WERI-Rb-1 (cell line): ENCODE measurements around the gene TAS2R4.
"Not testable (repeated sequence)": the region's sequence is repeated elsewhere in the genome, so short reads cannot be mapped to it uniquely, and the experiment has no call there.

Source experiments
- DNase-seq: peaks from one replicate; pipeline ENCODE4 v3.0.0-alpha.2; 2020
- H3K27ac ChIP-seq: fragments of 250-450 bp; sonication (Bioruptor Pico); 2 replicates; pipeline ENCODE4 v1.5.1; 2020; ENCODE audit warnings: mild to moderate bottlenecking, moderate library complexity
- H3K27me3 ChIP-seq: fragments of 250-450 bp; sonication (Bioruptor Pico); 2 replicates; pipeline ENCODE4 v1.5.1; 2021; ENCODE audit warnings: mild to moderate bottlenecking, low read depth, moderate library complexity; ENCODE audit not compliant: insufficient read depth, severe bottlenecking
- H3K36me3 ChIP-seq: fragments of 250-450 bp; sonication (Bioruptor Pico); 2 replicates; pipeline ENCODE4 v1.5.1; 2020; ENCODE audit warnings: mild to moderate bottlenecking, moderate library complexity
- H3K4me3 ChIP-seq: 2 replicates; pipeline ENCODE4 v1.5.1; 2011; ENCODE audit warnings: low read depth, mild to moderate bottlenecking, control low read depth, low read length
- H3K9me3 ChIP-seq: fragments of 250-450 bp; sonication (Bioruptor Pico); 2 replicates; pipeline ENCODE4 v1.5.1; 2021; ENCODE audit warnings: mild to moderate bottlenecking, moderate library complexity; ENCODE audit not compliant: severe bottlenecking
- CTCF ChIP-seq: IDR thresholded peaks from 2 replicates; pipeline ENCODE4 v1.5.1; 2011; ENCODE audit warnings: low read depth, mild to moderate bottlenecking, control low read depth, inconsistent platforms, low read length

TAS2R4 gene

GRCh38 chr7:141752634-141753033 lies 23.8 kb upstream of the TAS2R4 start:
- TF ChIP-seq CTCF = peak; percentile 38; the same call in 1 of the 2 replicates
- H3K27me3 ChIP-seq = no peaks in the 10 kb centered on the region
- no peak overlapping the region for H3K27ac ChIP-seq
- H3K36me3 ChIP-seq = peaks cover 46% of the 10 kb centered on the region
- DNase-seq = no peak
- H3K4me3 ChIP-seq = no peak overlapping the region
- H3K9me3 ChIP-seq = no peaks in the 10 kb centered on the region

- H3K36me3 ChIP-seq = peaks cover 34% of the 10 kb centered on the region
- TF ChIP-seq CTCF = peak; percentile 45
- peak; percentile 16 for DNase-seq
- H3K9me3 ChIP-seq = no peaks in the 10 kb centered on the region
- H3K4me3 ChIP-seq = no peak overlapping the region
- no peaks in the 10 kb centered on the region for H3K27me3 ChIP-seq
- no peak overlapping the region for H3K27ac ChIP-seq
Observed at GRCh38 chr7:141754939-141755338, 21.5 kb upstream of the TAS2R4 start.

GRCh38 chr7:141763797-141764196 lies 12.7 kb upstream of the TAS2R4 start, which contains the start of gene TAS2R3:
TSS of gene TAS2R3 (plus strand) at chr7:141764097. CDS start at chr7:141764159, 62 bp downstream.
- Histone ChIP-seq H3K27me3 (no peaks in the 10 kb centered on the region), H3K4me3 (no peak within 1 kb of the TSS), H3K27ac (no peak within 1 kb of the TSS), H3K9me3 (no peaks in the 10 kb centered on the region), H3K36me3 (peaks cover 13% of the 10 kb centered on the region; the same call in 1 of the 2 replicates)
- TF ChIP-seq CTCF = no peak
- DNase-seq = no peak

GRCh38 chr7:141770083-141770583 lies 6.3 kb upstream of the TAS2R4 start:
- H3K27me3 ChIP-seq, DNase-seq, H3K36me3 ChIP-seq, H3K9me3 ChIP-seq, H3K27ac ChIP-seq, H3K4me3 ChIP-seq: not testable (repeated sequence)

GRCh38 chr7:141785706-141786552 lies 9.5 kb downstream of the TAS2R4 start:
- Histone ChIP-seq H3K36me3 (no peaks in the 10 kb centered on the region; the same call in 1 of the 2 replicates), H3K9me3 (no peaks in the 10 kb centered on the region), H3K27me3 (no peaks in the 10 kb centered on the region), H3K27ac (no peak overlapping the region), H3K4me3 (no peak overlapping the region)
- TF ChIP-seq CTCF = peak; percentile 63
- DNase-seq = peak; percentile 38

- Histone ChIP-seq H3K9me3 (no peaks in the 10 kb centered on the region), H3K27me3 (no peaks in the 10 kb centered on the region), H3K4me3 (no peak overlapping the region), H3K27ac (no peak overlapping the region), H3K36me3 (no peaks in the 10 kb centered on the region)
- no peak for TF ChIP-seq CTCF
- DNase-seq = no peak
Observed at GRCh38 chr7:141788296-141788695, 11.8 kb downstream of the TAS2R4 start.
